ENCODE results near the gene S100B. TPM values are rescaled to one million over a fixed set of nuclear protein-coding genes. Genes with fewer than 3 reads are reported as not detected.

Gene S100B
- total and polyA plus RNA-seq, 2 of the 13 experiments (the other 11 are each of a cell fraction or from before 2014, with no cell fraction given): not detected

DNA sequence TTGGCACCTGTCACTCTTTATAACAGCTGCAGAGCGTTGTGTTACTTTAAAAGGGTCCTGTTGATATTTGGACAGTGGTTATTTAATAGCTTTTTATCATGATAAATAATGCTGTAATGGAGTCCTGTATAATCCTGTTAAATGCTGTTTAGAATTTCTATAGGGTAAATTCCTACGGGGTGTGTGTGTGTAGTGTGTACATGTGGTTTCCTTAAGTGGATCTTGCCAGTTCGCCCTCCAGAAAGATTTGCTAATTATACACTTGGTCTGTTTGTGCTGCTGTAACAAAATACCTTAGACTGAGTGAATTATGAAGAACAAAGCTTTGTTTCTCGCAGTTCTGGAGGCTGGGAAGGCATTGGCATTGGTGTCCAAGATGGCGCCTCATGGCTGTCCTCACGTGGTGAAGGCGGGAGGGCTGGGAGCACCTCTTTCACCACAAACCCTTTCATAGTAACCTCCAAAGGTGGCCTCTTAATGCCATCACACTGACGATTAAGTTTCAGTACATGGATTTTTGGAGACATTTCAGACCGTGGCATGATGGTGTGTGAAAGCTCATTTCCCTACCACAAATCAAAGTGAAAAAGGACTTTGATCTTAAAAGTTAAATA is 41.8 kb upstream of the S100B start:
- FAIRE-seq: no peak
- peaks cover 2% of the 10 kb centered on the region for H3K79me2 ChIP-seq (ENCODE audit: insufficient read depth, low read length)
- peaks cover 25 to 75% of the 10 kb centered on the region in 2 experiments for H3K36me3 ChIP-seq (replicated peaks in 1 of 2; ENCODE audit: control insufficient read depth in 1 of 2, insufficient read depth in 2 of 2, low read length in 2 of 2)
- ChIA-PET POLR2A (interaction anchor here (1.7 kb wide), 1 partner anchor 11 kb away, joined by 5 read pairs; the partner anchor contains the start of gene PRMT2), CTCF (ENCODE audit: low intra/inter-chr PET ratio, low total read pairs) (no interaction called here)
- no peak overlapping the region for H3K27ac ChIP-seq (ENCODE audit: extremely low read length, insufficient read depth, low read length)
- H4K20me1 ChIP-seq (ENCODE audit: insufficient read depth, low read length): no peaks in the 10 kb centered on the region
- DNase-seq (ENCODE audit: low spot score): no peak
- in situ Hi-C loops (cut with HindIII; ENCODE audit: extremely low pct_ligation_motif_present, low pct_unique_long_range_greater_than_20kb): no loop called here
- H3K27me3 ChIP-seq (ENCODE audit: control insufficient read depth in 1 of 2, insufficient read depth in 2 of 2, low read length in 2 of 2): no peaks in the 10 kb centered on the region; a peak in 1 of 5 replicates
- H3K9ac ChIP-seq (ENCODE audit: insufficient read depth, low read depth, low read length): no peak overlapping the region
- BruUV-seq (replicated peaks): no TSS peak
- intact Hi-C loops (cut with micrococcal nuclease; ENCODE audit: unreplicated experiment): no loop called here
- no peak for ATAC-seq
- no peaks in the 10 kb centered on the region for H3K9me3 ChIP-seq (ENCODE audit: low read length)
- TF ChIP-seq ZFP62 (CRISPR knock-in tag; IDR thresholded peaks at IDR 0.05) (no peak), ZNF3 (CRISPR knock-in tag; IDR thresholded peaks at IDR 0.05) (no peak), POLR2A (IDR thresholded peaks at IDR 0.05; ENCODE audit: insufficient read depth in 1 of 2, low read depth in 2 of 2, low read length in 2 of 2) (no peak)
- H3K4me3 ChIP-seq (replicated peaks in 1 of 3; ENCODE audit: insufficient read depth in 1 of 3, low read depth in 2 of 3, low read length in 3 of 3): no peak overlapping the region
- 97% methylated on average over 9 of the region's 9 CpGs for WGBS (ENCODE audit: low lambda C conversion rate)
- no peak overlapping the region for H2AFZ ChIP-seq (ENCODE audit: low read length)
- no peak overlapping the region for H3K4me2 ChIP-seq (ENCODE audit: low read depth, low read length)
- H3K4me1 ChIP-seq (ENCODE audit: insufficient read depth, low read length): no peaks in the 10 kb centered on the region

DNA sequence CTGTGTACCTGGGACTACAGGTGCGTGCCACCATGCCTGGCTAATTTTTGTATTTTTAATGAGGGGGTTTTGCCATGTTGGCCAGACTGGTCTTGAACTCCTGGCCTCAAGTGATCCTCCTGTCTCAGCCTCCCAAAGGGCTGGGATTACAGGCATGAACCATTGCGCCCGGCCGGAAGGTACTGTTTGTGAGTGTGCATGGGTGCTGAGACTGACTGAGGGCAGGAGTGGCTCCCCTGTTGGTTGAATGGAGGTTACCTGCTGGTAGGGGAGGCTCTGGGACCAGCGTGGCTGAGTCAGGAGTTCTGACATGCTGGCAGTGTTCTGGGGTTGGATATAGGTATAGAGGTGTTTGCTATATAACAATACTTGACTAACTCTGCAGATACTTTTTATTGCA is 41.0 kb upstream of the S100B start:
- Histone ChIP-seq H3K79me2 (ENCODE audit: insufficient read depth, low read length) (peaks cover 2% of the 10 kb centered on the region), H3K9me3 (ENCODE audit: low read length) (no peaks in the 10 kb centered on the region), H3K36me3 (replicated peaks in 1 of 2; ENCODE audit: control insufficient read depth in 1 of 2, insufficient read depth in 2 of 2, low read length in 2 of 2) (peaks cover 27 to 75% of the 10 kb centered on the region in 2 experiments), H3K27ac (ENCODE audit: extremely low read length, insufficient read depth, low read length) (no peak overlapping the region), H4K20me1 (ENCODE audit: insufficient read depth, low read length) (no peaks in the 10 kb centered on the region), H3K4me1 (ENCODE audit: insufficient read depth, low read length) (no peaks in the 10 kb centered on the region), H3K4me3 (replicated peaks in 1 of 3; ENCODE audit: insufficient read depth in 1 of 3, low read depth in 2 of 3, low read length in 3 of 3) (no peak overlapping the region), H2AFZ (ENCODE audit: low read length) (no peak overlapping the region), H3K27me3 (ENCODE audit: control insufficient read depth in 1 of 2, insufficient read depth in 2 of 2, low read length in 2 of 2) (no peaks in the 10 kb centered on the region; a peak in 1 of 5 replicates), H3K4me2 (ENCODE audit: low read depth, low read length) (no peak overlapping the region), H3K9ac (ENCODE audit: insufficient read depth, low read depth, low read length) (no peak overlapping the region)
- ATAC-seq (no peak), FAIRE-seq (no peak), DNase-seq (ENCODE audit: low spot score) (no peak)
- in situ Hi-C loops (cut with HindIII; ENCODE audit: extremely low pct_ligation_motif_present, low pct_unique_long_range_greater_than_20kb) (no loop called here), intact Hi-C loops (cut with micrococcal nuclease; ENCODE audit: unreplicated experiment) (no loop called here)
- 96% methylated on average over 5 of the region's 5 CpGs for WGBS (ENCODE audit: low lambda C conversion rate)
- TF ChIP-seq ZNF10 (CRISPR knock-in tag; IDR thresholded peaks at IDR 0.05; ENCODE audit: borderline replicate concordance, low read depth): no peak
- no peak for TF ChIP-seq HNRNPL (IDR thresholded peaks at IDR 0.05; ENCODE audit: low read depth, low read length)
- no peak for TF ChIP-seq NFIC (IDR thresholded peaks at IDR 0.05; ENCODE audit: low read length)
- TF ChIP-seq IKZF1 (IDR thresholded peaks at IDR 0.05): no peak
- no peak for TF ChIP-seq ZNF234 (CRISPR knock-in tag; conservative IDR thresholded peaks at IDR 0.05)
- TF ChIP-seq, protein P1, sequence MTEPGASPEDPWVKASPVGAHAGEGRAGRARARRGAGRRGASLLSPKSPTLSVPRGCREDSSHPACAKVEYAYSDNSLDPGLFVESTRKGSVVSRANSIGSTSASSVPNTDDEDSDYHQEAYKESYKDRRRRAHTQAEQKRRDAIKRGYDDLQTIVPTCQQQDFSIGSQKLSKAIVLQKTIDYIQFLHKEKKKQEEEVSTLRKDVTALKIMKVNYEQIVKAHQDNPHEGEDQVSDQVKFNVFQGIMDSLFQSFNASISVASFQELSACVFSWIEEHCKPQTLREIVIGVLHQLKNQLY (CRISPR knock-in tag; IDR thresholded peaks at IDR 0.05): no peak
- TF ChIP-seq TSC22D2 (CRISPR knock-in tag; IDR thresholded peaks at IDR 0.05; ENCODE audit: borderline replicate concordance): no peak
- TF ChIP-seq, protein P2, sequence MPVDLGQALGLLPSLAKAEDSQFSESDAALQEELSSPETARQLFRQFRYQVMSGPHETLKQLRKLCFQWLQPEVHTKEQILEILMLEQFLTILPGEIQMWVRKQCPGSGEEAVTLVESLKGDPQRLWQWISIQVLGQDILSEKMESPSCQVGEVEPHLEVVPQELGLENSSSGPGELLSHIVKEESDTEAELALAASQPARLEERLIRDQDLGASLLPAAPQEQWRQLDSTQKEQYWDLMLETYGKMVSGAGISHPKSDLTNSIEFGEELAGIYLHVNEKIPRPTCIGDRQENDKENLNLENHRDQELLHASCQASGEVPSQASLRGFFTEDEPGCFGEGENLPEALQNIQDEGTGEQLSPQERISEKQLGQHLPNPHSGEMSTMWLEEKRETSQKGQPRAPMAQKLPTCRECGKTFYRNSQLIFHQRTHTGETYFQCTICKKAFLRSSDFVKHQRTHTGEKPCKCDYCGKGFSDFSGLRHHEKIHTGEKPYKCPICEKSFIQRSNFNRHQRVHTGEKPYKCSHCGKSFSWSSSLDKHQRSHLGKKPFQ (CRISPR knock-in tag; IDR thresholded peaks at IDR 0.05; ENCODE audit: insufficient replicate concordance): no peak
- TF ChIP-seq JARID2 (CRISPR knock-in tag; IDR thresholded peaks at IDR 0.05; ENCODE audit: insufficient replicate concordance): no peak
- no peak for TF ChIP-seq THAP11 (CRISPR knock-in tag; IDR thresholded peaks at IDR 0.05)
- TF ChIP-seq, protein P3, sequence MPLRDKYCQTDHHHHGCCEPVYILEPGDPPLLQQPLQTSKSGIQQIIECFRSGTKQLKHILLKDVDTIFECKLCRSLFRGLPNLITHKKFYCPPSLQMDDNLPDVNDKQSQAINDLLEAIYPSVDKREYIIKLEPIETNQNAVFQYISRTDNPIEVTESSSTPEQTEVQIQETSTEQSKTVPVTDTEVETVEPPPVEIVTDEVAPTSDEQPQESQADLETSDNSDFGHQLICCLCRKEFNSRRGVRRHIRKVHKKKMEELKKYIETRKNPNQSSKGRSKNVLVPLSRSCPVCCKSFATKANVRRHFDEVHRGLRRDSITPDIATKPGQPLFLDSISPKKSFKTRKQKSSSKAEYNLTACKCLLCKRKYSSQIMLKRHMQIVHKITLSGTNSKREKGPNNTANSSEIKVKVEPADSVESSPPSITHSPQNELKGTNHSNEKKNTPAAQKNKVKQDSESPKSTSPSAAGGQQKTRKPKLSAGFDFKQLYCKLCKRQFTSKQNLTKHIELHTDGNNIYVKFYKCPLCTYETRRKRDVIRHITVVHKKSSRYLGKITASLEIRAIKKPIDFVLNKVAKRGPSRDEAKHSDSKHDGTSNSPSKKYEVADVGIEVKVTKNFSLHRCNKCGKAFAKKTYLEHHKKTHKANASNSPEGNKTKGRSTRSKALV (CRISPR knock-in tag; IDR thresholded peaks at IDR 0.05): no peak
- no peak for TF ChIP-seq AHR (CRISPR knock-in tag; IDR thresholded peaks at IDR 0.05)
- CTCF ChIA-PET (ENCODE audit: low intra/inter-chr PET ratio, low total read pairs): no interaction called here
- no TSS peak for BruUV-seq (replicated peaks)
- POLR2A ChIA-PET: interaction anchor here (1.7 kb wide), 1 partner anchor 10 kb away, joined by 5 read pairs; the partner anchor contains the start of gene PRMT2

All from HepG2 (cell line).